Right forelimb (tissue), 1 donor: ENCODE data around the gene DISC1.
"Not testable (repeated sequence)": the region's sequence is repeated elsewhere in the genome, so short reads cannot be mapped to it uniquely, and the experiment has no call there.

Experiments
- DNase-seq: peaks from one replicate; pipeline ENCODE4 v3.0.0-alpha.2; 2018

DISC1 gene

GRCh38 chr1:231781892-231782291 lies 155.3 kb downstream of the DISC1 start:
- DNase-seq, result no peak

GRCh38 chr1:231785073-231785472 lies 158.5 kb downstream of the DISC1 start:
- DNase-seq, result not testable (repeated sequence)

DNA sequence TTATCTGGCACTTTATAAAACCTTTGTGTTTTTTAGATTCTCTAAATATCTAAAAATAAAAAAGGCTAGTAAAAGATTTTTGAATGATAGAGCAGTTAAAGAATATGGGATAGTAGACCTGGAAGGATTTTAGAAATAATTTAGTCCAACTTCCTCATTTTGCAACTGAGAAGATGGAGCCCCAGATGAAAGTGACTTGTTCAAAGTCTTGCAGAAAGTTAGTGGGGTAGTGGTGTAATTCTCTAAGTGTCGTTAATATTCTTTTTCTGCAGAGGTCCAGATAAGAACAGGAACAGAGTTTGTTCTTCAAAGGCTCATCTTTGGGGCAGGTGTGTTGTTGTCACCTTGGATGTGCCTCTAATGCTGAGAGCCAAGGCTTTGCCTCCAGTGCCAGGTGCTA lies 159.5 kb downstream of the DISC1 start:
- DNase-seq, result no peak

- DNase-seq, result no peak
These were observed 166.0 kb downstream of the DISC1 start for GRCh38 chr1:231792634-231793033.

DNA sequence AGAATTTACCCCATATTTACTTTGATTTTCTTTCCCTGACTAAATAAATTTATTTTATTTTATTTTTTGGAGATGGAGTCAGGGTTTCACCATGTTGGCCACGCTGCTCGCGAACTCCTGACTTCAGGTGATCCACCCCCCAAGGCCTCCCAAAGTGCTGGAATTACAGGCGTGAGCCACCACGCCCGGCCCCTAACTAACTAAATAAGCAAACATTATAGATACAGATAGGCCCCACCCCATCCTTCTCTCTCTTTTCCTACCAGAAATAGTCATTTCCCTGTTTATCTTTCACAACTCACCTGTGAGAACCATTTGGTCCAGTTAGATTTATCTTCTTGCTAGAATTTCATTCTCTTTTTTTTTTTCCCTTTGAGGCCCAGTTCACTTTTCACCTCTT lies 167.3 kb downstream of the DISC1 start:
- DNase-seq, result no peak

DNA sequence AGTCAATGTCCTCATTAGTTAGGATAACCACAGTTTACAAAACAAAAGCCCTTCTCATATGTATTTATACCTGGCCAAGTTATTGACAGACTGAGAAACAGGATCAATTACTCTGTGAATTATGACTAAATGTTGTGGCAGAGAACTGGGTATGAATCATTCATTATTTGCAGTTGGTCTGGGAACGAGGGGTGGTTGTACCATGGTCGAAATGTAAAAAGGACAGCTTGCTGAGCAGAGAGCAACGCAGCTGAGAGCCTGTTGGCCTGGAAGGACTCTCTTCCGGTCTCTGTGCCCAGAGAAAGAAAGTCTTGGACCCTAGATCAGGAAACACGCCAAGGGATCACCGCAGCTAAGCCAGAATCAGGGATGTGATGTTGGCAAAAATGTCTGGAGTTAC lies 169.6 kb downstream of the DISC1 start:
- no peak for DNase-seq

DNA sequence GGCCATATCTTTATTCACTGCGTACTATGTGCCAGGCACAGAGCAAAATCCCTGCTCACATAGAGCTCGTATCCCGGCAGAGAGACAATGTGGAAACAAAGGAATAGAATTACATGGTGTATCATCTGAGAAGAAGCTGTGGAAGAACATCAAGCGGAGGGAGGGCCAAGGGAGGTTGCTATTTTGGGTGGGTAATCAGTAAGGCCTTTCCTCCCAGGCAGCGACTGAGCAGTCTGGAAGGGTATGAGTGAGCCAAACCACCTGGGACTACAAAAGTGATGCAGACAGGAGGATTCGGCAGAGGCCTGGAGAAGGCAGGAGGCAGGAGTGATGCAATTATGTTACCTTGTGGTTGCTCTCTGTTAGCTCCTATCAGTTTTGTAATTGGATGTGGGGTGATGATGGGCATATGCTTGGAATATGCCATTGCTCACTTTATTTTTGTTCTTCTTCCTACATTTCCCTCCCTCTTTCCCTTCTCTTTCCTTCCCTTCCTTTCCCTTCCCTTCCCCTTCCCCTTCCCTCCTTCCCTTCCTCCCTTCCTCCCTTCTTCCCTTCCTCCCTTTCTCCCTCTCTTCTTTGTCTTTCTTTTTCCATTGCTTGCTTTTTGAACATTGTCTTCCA lies 172.9 kb downstream of the DISC1 start:
- no peak for DNase-seq

GRCh38 chr1:231800108-231800507 lies 173.5 kb downstream of the DISC1 start:
- no peak for DNase-seq

GRCh38 chr1:231801042-231801585 lies 174.5 kb downstream of the DISC1 start:
- DNase-seq, result no peak

DNA sequence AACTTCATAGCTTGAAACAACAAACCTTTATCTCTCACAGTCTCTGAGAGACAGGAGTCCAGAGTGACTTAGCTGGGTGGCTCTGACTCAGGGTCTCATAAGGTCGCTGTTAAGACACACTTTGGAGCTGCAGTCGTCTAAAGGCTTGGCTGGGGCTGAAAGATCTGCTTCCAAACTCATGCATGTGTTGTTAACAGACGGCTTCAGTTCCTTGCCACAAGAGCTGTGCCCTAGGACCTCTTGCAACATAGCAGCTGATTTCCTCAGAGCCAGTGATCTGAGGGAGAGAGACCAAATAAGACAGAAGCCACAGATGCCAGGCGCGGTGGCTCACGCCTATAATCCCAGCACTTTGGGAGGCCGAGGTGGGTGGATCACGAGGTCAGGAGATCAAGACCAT lies 176.8 kb downstream of the DISC1 start:
- no peak for DNase-seq

DNA sequence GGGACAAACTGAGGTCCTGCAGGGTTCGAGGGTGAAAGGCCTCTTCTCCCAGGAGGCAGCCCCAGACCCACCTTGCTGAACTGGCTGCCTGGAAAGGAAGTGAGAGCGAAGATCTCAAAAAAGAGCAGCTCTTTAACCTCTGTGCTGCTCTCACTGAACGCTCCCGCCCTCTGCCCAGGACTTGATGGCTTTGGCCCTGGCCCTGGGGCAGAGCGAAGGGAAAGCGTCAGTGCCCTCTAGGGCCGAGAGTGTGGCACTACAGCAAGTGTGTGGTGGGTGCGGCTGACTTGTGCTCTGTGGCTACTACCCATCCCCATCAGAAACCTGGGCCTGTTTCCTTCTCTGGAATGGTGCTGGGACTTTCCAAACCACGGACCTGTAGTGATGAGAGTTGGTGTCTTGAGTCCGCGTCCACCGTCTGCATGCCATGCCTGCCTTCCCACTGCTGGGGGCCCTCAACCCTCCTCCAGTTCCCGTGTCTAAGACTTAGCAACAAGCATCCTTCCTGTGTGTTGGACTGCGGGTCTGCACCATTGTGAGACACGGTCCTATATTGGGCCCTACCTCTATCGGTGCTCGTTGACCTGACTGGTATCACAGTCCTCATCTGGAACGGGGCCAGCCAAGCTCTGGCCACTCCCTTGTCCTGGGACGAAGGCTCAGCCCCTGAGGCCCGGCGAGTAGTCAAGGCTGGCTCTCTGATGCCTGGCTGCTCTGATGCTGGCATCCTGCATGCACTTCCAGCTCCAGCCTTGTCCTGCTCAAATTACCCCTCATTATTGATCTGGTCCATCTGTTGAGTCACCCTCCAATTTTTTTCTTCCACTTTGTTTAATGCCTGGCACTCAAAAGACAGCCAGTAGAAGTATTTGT lies 180.3 kb downstream of the DISC1 start:
- DNase-seq, result no peak

- DNase-seq, result no peak
These were observed 181.0 kb downstream of the DISC1 start for GRCh38 chr1:231807541-231807940.

DNA sequence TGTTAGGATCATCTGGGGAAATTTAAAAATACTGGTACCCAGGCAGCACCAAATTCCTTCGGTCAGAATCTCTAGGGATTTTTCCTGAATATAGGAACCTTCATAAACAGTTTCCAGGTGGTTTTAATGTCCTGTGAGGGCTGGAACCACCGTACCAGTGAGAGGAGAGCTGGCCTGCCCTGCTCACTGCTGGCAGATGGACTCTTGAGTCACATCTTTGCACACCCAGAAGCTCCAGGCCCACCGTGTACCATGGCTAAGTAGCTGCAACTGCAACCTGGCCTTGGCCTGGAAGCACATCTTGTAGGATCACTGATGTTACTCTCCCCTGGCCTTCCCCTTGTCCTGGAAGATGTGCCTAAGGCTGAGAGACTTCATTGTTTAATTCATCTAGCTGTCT lies 181.5 kb downstream of the DISC1 start:
- no peak for DNase-seq

DNA sequence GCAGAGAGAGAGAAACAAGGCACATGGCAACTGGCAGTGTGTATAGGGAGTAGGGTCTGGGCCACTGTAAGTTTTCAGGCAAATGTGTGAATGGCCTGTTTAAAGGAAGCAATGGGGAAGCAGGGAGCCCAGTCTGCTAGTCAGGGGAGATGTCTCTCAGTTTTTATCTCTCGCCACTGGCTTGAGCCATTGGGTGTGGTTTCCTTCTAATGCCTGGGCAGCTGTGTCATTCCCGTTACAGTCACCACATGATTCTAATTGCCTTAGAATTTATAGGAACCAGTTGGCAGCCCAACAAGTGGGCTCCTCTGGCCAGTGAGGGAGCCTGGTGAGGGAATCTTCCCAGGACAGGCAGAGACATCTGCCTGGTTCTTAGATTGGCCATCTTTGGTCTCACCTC lies 182.4 kb downstream of the DISC1 start:
- no peak for DNase-seq

DNA sequence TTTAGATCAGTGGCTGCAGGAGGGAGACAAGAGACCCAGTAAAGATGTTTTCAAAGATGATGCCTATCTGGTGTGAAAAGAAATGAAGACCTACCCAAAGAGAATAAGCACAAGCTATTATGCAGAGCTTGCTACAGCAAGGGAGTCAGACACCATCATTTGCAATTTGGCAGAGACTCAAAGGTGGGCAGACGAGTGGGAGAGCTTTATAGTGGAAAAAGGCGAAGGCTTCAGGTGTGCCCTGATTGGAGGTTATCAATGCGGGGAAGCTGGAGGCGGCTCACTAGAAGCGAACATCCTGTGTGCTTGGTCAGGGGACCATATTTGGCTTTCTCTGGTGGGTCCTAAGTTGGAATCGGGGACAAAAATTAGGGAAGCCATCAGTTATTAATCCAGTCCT lies 183.8 kb downstream of the DISC1 start:
- no peak for DNase-seq

GRCh38 chr1:231814021-231814420 lies 187.4 kb downstream of the DISC1 start:
- DNase-seq, result no peak

DNA sequence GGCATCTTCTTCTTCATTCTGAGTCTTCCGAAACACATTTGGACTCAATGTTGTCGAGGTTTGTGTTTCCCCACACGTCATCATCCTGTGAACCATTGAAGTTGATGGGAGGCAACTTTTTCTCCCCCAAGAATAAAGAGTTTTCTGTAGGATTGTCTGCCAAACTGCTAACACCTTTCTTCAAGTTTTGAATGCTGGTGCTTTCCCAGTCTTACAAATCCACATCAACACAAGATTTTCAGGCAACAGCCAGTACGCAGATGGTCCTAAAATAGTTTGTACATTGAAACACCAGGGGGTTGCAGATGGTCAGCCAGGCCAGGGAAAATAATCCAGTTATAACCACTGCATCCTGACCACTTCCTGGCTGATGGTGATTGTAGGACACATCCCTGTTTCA lies 187.9 kb downstream of the DISC1 start:
- DNase-seq, result no peak

GRCh38 chr1:231817801-231818200 lies 191.2 kb downstream of the DISC1 start:
- no peak for DNase-seq

GRCh38 chr1:231818337-231818736 lies 191.7 kb downstream of the DISC1 start:
- no peak for DNase-seq

- no peak for DNase-seq
These were observed 194.7 kb downstream of the DISC1 start for GRCh38 chr1:231821281-231821680.

GRCh38 chr1:231822041-231822440 lies 195.5 kb downstream of the DISC1 start:
- DNase-seq, result no peak

DNA sequence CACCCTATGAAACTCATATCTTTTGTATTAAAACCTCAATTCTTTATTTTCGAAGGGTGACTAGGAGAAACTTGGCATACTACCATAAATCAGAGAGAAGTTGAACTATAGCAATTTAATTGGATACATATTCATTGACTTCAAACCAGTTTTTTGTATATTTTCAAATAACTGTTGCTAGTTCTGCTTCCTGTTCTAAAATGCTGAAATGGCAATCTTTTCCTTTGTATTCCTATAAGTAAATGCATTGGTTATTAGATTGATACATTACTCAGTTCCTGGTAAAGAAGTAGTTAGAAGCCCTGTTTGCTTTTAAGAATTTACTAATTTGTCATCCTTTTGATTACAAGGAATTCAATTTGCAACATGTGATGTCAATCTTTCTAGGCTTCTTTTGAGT lies 200.0 kb downstream of the DISC1 start:
- DNase-seq, result no peak

DNA sequence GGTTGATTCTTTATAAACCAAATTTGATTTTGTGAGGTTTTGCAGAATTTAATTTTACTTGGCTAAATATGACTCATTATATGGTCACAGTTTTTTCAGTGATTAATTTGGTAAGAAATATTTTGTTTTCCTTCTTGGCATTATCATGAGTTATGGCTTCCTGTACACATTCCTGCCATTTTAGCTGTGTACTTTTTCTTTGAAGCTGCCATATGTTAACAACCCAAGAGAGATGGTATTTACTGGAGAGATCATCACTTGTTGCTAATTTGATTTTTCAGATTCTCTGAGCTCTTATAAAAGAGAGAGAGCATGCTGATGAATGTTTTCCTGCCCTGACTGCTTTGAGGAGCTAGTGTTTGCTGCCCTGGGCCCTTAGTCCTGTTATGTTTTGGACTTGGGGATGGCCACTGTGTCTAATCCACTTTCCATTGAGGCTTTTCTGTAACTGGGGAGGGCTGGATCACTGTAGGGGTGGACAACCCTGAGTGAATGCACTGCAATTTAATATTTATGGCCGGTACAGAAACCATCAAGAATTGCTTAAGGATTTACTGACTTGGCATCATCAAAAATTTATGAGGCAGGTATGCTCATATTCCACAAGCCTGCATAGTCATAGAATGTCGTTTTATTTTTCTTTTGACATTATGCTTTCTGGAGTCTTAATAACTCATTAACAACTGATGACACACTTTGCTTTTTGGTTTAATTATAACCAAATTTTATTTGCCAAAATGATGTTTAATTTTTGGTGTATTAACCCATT lies 200.9 kb downstream of the DISC1 start:
- DNase-seq, result no peak
